CD1c-positive myeloid dendritic cell (primary cell): Measurements from ENCODE around the gene NUP153.
"Not testable (repeated sequence)": the region's sequence is repeated elsewhere in the genome, so short reads cannot be mapped to it uniquely, and the experiment has no call there.

ENCODE experiments used
- DNase-seq: peaks from one replicate; pipeline ENCODE4 v3.0.0-alpha.2; 2016; ENCODE audit errors: extremely low spot score

Gene NUP153

GRCh38 chr6:17602888-17603287 is 103.8 kb downstream of the NUP153 start:
- no peak for DNase-seq

DNA sequence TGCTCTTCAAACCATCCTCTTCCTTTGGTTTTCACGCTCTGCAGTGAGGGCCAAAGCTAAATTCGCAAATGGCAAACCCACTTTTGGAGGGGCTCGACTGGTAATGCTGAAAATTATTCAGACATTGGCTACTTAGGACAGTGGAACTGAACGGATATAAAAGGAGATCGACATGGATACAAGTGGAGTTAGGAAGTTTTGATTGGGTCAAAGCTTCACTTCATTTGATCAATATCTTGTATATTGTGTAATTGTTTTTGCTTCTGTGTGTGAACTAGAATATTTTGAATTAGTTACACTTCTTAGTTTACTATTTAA is 105.4 kb downstream of the NUP153 start:
- no peak for DNase-seq

GRCh38 chr6:17600527-17601385 is 106.0 kb downstream of the NUP153 start:
- DNase-seq: peak; percentile 68

GRCh38 chr6:17599877-17600526 is 106.7 kb downstream of the NUP153 start, which contains the start of gene FAM8A1:
TSS of gene FAM8A1 (plus strand) at chr6:17600302. CDS start at chr6:17600410, 108 bp downstream.
- peak; percentile 93 for DNase-seq

- no peak for DNase-seq
Measured at GRCh38 chr6:17596085-17596484, 110.6 kb downstream of the NUP153 start.

- no peak for DNase-seq
Measured at GRCh38 chr6:17593246-17593645, 113.5 kb downstream of the NUP153 start.

GRCh38 chr6:17591287-17591686 is 115.4 kb downstream of the NUP153 start:
- peak; percentile 72 for DNase-seq

GRCh38 chr6:17589406-17590096 is 117.2 kb downstream of the NUP153 start:
- no peak for DNase-seq

- DNase-seq: no peak
Measured at GRCh38 chr6:17588011-17588410, 118.7 kb downstream of the NUP153 start.

- DNase-seq: not testable (repeated sequence)
Measured at GRCh38 chr6:17586623-17587022, 120.1 kb downstream of the NUP153 start.

DNA sequence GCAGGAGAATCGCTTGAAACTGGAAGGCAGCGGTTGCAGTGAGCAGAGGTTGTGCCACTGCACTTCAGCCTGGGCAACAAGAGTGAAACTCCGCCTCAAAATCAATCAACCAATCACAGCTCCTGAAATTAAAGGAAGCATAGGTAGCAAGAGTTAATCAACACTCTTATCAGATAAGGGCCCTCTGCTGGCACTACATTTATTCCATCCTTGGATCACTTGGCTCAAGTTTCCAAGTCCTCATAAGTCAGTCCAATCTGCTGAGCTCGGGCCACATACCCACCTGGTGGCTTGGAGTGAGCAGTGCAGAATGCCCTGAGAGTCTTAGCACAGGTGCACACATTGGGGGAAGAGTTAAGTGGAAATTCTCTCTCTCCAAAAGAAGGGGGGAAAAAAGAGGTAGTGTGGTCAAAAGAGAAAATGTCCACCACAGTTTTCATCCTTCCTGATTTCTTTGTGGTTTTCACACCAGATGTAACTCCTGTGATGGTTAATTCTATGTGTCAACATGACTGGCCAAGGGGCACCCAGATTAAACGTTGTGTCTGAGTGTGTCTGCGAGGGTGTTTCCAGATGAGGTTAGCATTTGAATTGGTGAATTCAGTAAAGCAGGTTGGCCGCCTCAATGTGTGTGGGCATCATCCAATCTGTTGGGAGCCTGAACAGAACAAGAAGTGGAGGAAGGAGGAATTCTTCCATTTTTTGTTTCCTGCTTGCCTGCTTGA is 120.8 kb downstream of the NUP153 start:
- no peak for DNase-seq

DNA sequence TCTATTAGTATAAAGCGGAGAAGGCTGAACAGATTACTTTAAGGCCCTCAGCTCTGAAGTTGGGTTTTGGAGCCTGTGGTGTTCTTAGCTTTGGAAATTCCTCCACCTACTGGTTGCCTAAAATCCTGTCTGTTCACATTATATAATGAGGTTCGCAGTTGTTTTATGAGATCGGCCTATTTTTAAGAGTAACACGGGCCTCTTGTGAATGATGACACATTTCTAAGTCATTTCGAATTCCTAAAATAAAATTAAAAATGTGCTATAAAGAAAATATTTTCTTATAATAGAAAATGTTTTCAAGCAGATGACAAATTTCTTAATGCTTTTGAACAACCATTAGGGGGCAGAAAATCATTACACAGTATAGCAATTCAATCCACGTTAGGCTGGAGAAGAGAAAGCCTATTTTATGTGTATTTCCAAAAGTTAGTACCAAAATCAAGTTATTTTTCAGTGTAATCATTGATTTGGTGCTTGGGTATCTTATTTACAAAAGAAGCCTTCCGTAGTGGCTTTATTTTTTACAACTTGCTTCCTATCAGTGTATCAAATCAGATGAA is 122.4 kb downstream of the NUP153 start:
- DNase-seq: peak; percentile 53

GRCh38 chr6:17583811-17584210 is 122.9 kb downstream of the NUP153 start:
- DNase-seq: peak; percentile 48

GRCh38 chr6:17581282-17581681 is 125.4 kb downstream of the NUP153 start:
- not testable (repeated sequence) for DNase-seq

DNA sequence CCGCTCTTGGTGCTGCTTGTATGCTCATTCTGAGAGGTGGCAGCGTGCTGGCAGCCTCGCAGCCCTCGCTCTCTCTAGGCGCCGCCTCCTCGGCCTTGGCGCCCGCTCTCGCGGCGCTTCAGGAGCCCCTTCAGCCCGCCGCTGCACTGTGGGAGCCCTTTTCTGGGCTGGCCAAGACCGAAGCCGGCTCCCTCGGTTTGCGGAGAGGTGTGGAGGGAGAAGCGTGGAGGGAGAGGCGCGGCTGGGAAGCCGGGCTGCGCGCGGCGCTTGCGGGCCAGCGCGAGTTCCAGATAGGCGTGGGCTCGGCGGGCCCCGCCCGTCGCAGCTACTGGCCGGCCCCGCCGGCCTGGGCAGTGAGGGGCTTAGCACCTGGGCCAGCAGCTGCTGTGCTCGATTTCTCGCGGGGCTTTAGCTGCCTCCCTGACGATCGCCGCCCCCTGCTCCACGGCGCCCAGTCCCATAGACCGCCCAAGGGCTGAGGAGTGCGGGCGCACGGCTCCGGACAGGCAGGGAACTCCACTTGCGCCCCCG is 126.1 kb downstream of the NUP153 start:
- peak; percentile 32 for DNase-seq

- DNase-seq: no peak
Measured at GRCh38 chr6:17577059-17577458, 129.7 kb downstream of the NUP153 start.

- DNase-seq: no peak
Measured at GRCh38 chr6:17574866-17575560, 131.7 kb downstream of the NUP153 start.

DNA sequence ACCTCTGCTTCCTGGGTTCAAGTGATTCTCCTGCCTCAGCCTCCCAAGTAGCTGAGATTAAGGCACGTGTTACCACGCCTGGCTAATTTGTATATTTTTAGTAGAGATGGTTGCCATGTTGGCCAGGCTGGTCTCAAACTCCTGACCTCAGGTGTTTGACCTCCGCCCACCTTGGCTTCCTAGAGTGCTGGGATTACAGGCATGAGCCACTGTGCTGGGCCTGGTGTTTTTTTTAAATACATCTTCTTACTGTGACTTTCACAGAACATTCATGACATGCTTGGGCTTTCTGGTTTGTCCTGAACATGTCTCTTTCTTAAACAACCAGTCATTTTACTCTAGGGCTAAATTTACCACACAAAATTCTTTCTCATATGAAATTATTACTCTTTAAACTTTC is 141.3 kb downstream of the NUP153 start:
- no peak for DNase-seq
